Upper lobe of right lung (tissue), 1 donor: ENCODE results near the gene PLPP6. TPM values are rescaled to one million over a fixed set of nuclear protein-coding genes. Genes with fewer than 3 reads are reported as not detected.
"Not testable (repeated sequence)": the region's sequence is repeated elsewhere in the genome, so short reads cannot be mapped to it uniquely, and the experiment has no call there.

Experiments
- ATAC-seq: fragments of 200-7000 bp; cut with Tn5 transposase; one replicate; pipeline ENCODE4 v1.9.1; 2020; ENCODE audit warnings: mild to moderate bottlenecking, moderate library complexity
- DNase-seq: peaks from one replicate; pipeline ENCODE4 v3.0.0-alpha.2; 2020
- H3K27ac ChIP-seq: fragments of 200-600 bp; one replicate; pipeline ENCODE4 v1.8.0; 2022
- H3K27me3 ChIP-seq: fragments of 200-600 bp; one replicate; pipeline ENCODE4 v1.8.0; 2022; ENCODE audit warnings: mild to moderate bottlenecking
- H3K36me3 ChIP-seq: fragments of 200-600 bp; one replicate; pipeline ENCODE4 v1.8.0; 2022
- H3K4me1 ChIP-seq: fragments of 200-600 bp; one replicate; pipeline ENCODE4 v1.8.0; 2022
- H3K4me3 ChIP-seq: fragments of 200-600 bp; one replicate; pipeline ENCODE4 v1.8.0; 2022; ENCODE audit warnings: mild to moderate bottlenecking
- H3K9me3 ChIP-seq: fragments of 200-600 bp; one replicate; pipeline ENCODE4 v1.8.0; 2022
- intact Hi-C: fragments of 100-400 bp; cut with DNase I; formaldehyde crosslinking; loops from one replicate; pipeline ENCODE4 v1.11.0; 2022
- total RNA-seq: library from RNA; stranded (reverse); fragmentation: NEBNext Ultra II Directional; extraction: Animal tissue kit (Norgen Biotek cat#: 25700); gene quantifications from one replicate; pipeline ENCODE4 v1.2.1, GENCODE V29; 2021
- TF ChIP-seq, protein P1 (sequence below): fragments of 200-600 bp; IDR thresholded peaks from one replicate; pipeline ENCODE4 v1.8.0; 2022; ENCODE audit warnings: antibody characterized with exemption
- donor health status: DM: no; HTN: yes; CAD: no; lungs with severe emphysema.

PLPP6 gene
- total RNA-seq, 1 donor from 2014 or later, result 5.5 TPM

GRCh38 chr9:4638968-4639367 lies 23.1 kb upstream of the PLPP6 start:
- no peak for DNase-seq
- intact Hi-C loops, result no loop called here

DNA sequence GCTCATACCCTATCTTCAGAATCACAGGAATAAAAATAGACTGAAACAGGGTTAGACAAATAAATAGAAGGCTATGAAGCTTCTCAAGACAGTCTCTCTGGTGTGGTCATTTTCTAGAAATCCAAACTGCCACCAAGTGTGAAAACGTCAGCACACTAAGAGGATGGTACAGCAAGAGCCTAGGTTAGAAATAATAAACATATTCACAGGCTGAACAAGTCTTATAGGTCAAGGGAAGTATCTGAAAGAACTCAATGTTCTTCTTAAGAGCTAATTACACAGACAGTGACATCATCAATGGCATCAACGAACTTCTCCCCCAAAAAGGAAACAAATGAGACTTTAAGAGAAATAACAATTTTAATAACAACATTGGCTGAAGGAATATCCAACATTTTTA lies 22.7 kb upstream of the PLPP6 start:
- H3K27ac ChIP-seq, result no peak overlapping the region
- no peaks in the 10 kb centered on the region for H3K27me3 ChIP-seq
- TF ChIP-seq, protein P1, sequence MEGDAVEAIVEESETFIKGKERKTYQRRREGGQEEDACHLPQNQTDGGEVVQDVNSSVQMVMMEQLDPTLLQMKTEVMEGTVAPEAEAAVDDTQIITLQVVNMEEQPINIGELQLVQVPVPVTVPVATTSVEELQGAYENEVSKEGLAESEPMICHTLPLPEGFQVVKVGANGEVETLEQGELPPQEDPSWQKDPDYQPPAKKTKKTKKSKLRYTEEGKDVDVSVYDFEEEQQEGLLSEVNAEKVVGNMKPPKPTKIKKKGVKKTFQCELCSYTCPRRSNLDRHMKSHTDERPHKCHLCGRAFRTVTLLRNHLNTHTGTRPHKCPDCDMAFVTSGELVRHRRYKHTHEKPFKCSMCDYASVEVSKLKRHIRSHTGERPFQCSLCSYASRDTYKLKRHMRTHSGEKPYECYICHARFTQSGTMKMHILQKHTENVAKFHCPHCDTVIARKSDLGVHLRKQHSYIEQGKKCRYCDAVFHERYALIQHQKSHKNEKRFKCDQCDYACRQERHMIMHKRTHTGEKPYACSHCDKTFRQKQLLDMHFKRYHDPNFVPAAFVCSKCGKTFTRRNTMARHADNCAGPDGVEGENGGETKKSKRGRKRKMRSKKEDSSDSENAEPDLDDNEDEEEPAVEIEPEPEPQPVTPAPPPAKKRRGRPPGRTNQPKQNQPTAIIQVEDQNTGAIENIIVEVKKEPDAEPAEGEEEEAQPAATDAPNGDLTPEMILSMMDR, result no peak
- ATAC-seq (no peak), DNase-seq (no peak)
- H3K9me3 ChIP-seq, result no peaks in the 10 kb centered on the region
- intact Hi-C loops, result no loop called here
- no peaks in the 10 kb centered on the region for H3K4me1 ChIP-seq
- no peak overlapping the region for H3K4me3 ChIP-seq
- H3K36me3 ChIP-seq, result no peaks in the 10 kb centered on the region

More at GRCh38 chr9:4638968-4639367, 23.1 kb upstream of the PLPP6 start:
- H3K4me1 ChIP-seq, result no peaks in the 10 kb centered on the region
- no peaks in the 10 kb centered on the region for H3K27me3 ChIP-seq
- H3K27ac ChIP-seq, result no peak overlapping the region
- H3K9me3 ChIP-seq, result no peaks in the 10 kb centered on the region
- ATAC-seq, result no peak
- no peaks in the 10 kb centered on the region for H3K36me3 ChIP-seq
- H3K4me3 ChIP-seq, result no peak overlapping the region
- TF ChIP-seq, protein P1, result no peak

DNA sequence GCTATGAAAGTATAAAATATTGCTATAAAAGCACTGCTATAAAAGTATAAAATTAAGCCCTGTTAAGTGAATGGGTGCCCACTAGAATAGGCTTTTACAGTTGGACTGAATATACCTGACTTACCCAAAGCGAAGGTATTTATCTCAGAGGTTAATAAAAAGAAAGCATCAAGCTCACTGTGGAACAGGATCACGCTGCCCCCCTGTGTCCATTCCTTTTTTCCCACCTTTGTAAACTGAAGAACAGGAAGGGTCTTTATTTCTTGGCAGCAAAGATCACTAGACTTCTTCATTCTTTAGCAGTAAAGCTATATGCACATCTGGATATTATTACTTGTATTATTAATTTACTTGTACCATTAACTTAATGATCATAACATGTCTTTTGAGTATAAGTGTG lies 22.1 kb upstream of the PLPP6 start:
- Histone ChIP-seq H3K27me3 (no peaks in the 10 kb centered on the region), H3K9me3 (no peaks in the 10 kb centered on the region), H3K4me3 (no peak overlapping the region), H3K4me1 (no peaks in the 10 kb centered on the region), H3K27ac (no peak overlapping the region), H3K36me3 (no peaks in the 10 kb centered on the region)
- TF ChIP-seq, protein P1, result peak; percentile 49
- intact Hi-C loops, result no loop called here
- DNase-seq (no peak), ATAC-seq (no peak)

DNA sequence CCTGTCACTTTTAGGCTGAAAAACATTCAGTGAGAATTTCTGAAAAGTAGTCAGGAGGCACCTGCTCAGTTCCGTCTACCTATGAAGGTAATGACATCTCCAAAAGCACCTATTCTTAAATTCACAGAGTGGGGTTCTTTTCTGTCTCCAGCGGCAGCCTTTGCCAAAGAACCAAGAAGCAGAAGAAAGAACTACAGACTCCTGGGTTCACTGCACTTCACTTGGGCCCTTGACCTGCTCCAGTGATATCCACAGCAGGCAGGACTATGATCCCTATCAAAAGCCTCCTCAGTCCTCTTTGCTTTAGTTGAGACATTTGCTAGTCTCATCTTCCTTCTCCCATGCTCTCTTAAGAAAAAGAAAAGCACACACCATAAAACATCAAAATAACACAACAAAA lies 19.7 kb upstream of the PLPP6 start:
- H3K9me3 ChIP-seq, result no peaks in the 10 kb centered on the region
- H3K27me3 ChIP-seq, result no peaks in the 10 kb centered on the region
- no peak overlapping the region for H3K4me3 ChIP-seq
- no peaks in the 10 kb centered on the region for H3K4me1 ChIP-seq
- intact Hi-C loops, result no loop called here
- no peaks in the 10 kb centered on the region for H3K36me3 ChIP-seq
- no peak for DNase-seq
- TF ChIP-seq, protein P1, result no peak
- ATAC-seq, result no peak
- H3K27ac ChIP-seq, result no peak overlapping the region

- Histone ChIP-seq H3K4me3 (no peak overlapping the region), H3K27ac (no peak overlapping the region), H3K36me3 (no peaks in the 10 kb centered on the region), H3K9me3 (no peaks in the 10 kb centered on the region), H3K4me1 (peaks cover 6% of the 10 kb centered on the region), H3K27me3 (no peaks in the 10 kb centered on the region)
- ATAC-seq (no peak), DNase-seq (no peak)
- intact Hi-C loops, result no loop called here
- TF ChIP-seq, protein P1, result no peak
These were observed 8.0 kb upstream of the PLPP6 start for GRCh38 chr9:4654084-4654483.

DNA sequence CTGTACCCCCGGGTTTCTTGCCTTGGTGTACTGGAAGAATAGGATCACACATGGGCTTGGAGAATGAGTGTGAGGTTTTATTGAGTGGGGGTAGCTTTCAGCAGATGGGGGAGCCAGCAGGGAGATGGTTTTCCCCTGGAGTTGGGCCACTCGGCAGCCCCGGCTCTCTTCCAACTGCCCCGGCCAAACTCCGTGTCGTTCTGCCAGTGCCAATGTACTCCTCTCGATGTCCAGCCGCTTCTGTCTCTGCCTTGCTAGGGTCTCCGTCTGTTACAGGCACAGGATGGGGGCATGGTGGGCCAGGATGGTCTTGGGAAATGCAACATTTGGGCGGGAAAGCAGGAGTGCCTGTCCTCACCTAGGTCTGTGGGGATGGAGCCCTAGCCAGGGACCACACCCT lies 7.6 kb upstream of the PLPP6 start:
- H3K27ac ChIP-seq, result no peak overlapping the region
- no peak for ATAC-seq
- no peak for DNase-seq
- no peak overlapping the region for H3K4me3 ChIP-seq
- intact Hi-C loops, result no loop called here
- TF ChIP-seq, protein P1, result no peak
- peaks cover 6% of the 10 kb centered on the region for H3K4me1 ChIP-seq
- no peaks in the 10 kb centered on the region for H3K9me3 ChIP-seq
- no peaks in the 10 kb centered on the region for H3K27me3 ChIP-seq
- no peaks in the 10 kb centered on the region for H3K36me3 ChIP-seq

DNA sequence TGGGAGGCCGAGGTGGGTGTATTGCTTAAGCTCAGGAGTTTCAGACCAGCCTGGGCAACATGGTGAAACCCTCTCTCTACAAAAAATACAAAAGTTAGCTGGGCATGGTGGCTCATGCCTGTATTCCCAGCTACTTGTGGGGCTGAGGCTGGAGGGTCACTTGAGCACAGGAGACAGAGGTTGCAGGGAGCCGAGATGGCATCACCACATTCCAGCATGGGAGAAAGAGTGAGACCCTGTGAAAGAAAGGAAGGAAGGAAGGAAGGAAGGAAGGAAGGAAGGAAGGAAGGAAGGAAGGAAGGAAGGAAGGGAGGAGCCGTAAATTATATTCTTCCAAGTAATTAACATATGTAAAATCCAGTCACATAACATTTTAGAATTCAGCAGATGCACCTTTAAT lies 5.9 kb upstream of the PLPP6 start:
- H3K36me3 ChIP-seq, H3K4me3 ChIP-seq, H3K9me3 ChIP-seq, ATAC-seq, H3K4me1 ChIP-seq, H3K27me3 ChIP-seq, DNase-seq, H3K27ac ChIP-seq, intact Hi-C loops: not testable (repeated sequence)
